Brain microvascular endothelial cell (primary cell): ENCODE results near the gene PGGT1B.
A peak's percentile ranks its signal among the peaks of the same experiment; 100 is the strongest.

Experiments
- DNase-seq: peaks from one replicate; pipeline ENCODE4 v3.0.0-alpha.2; 2020
- H3K27ac ChIP-seq: fragments of 250-450 bp; sonication (Bioruptor Pico); 2 replicates; pipeline ENCODE4 v1.5.1; 2020; ENCODE audit warnings: mild to moderate bottlenecking, moderate library complexity
- H3K27me3 ChIP-seq: fragments of 250-450 bp; sonication (Bioruptor Pico); replicated peaks from 2 replicates; pipeline ENCODE4 v1.5.1; 2020; ENCODE audit warnings: mild to moderate bottlenecking
- H3K36me3 ChIP-seq: fragments of 250-450 bp; sonication (Bioruptor Pico); replicated peaks from 2 replicates; pipeline ENCODE4 v1.5.1; 2020; ENCODE audit warnings: mild to moderate bottlenecking
- H3K4me3 ChIP-seq: 2 replicates; pipeline ENCODE4 v1.5.1; 2011; ENCODE audit warnings: low read depth, mild to moderate bottlenecking, control low read depth, low read length, moderate library complexity
- CTCF ChIP-seq: IDR thresholded peaks from 2 replicates; pipeline ENCODE4 v1.5.1; 2011; ENCODE audit warnings: low read depth, mild to moderate bottlenecking, moderate library complexity, low read length, control low read depth, inconsistent platforms; ENCODE audit errors: missing control alignments
- in situ Hi-C: cut with HindIII; loops from 2 replicates; pipeline ENCODE4 v1.10.0; 2017; ENCODE audit warnings: low sequenced_read_pairs, low pct_ligation_motif_present

The PGGT1B gene

GRCh38 chr5:115262321-115263077 is at the start of gene PGGT1B:
Gene PGGT1B (minus strand): TSS chr5:115262877. CDS start chr5:115262851, 26 bp downstream.
- H3K27ac ChIP-seq: peak within 1 kb of the TSS; percentile 77
- DNase-seq: peak; percentile 55
- no peak for TF ChIP-seq CTCF
- no peaks in the 10 kb centered on the region for H3K36me3 ChIP-seq
- H3K4me3 ChIP-seq: peak within 1 kb of the TSS; percentile 92
- no peaks in the 10 kb centered on the region for H3K27me3 ChIP-seq
- in situ Hi-C loops: no loop called here

- TF ChIP-seq CTCF: peak; percentile 32
- no peak overlapping the region for H3K4me3 ChIP-seq
- no peaks in the 10 kb centered on the region for H3K27me3 ChIP-seq
- no peak overlapping the region for H3K27ac ChIP-seq
- no peak for DNase-seq
- no peaks in the 10 kb centered on the region for H3K36me3 ChIP-seq
- in situ Hi-C loops: no loop called here
These were observed 47.2 kb upstream of the PGGT1B start for GRCh38 chr5:115309751-115310370.

- no peak for TF ChIP-seq CTCF
- in situ Hi-C loops: no loop called here
These were observed 46.1 kb upstream of the PGGT1B start for GRCh38 chr5:115308815-115309214.

DNA sequence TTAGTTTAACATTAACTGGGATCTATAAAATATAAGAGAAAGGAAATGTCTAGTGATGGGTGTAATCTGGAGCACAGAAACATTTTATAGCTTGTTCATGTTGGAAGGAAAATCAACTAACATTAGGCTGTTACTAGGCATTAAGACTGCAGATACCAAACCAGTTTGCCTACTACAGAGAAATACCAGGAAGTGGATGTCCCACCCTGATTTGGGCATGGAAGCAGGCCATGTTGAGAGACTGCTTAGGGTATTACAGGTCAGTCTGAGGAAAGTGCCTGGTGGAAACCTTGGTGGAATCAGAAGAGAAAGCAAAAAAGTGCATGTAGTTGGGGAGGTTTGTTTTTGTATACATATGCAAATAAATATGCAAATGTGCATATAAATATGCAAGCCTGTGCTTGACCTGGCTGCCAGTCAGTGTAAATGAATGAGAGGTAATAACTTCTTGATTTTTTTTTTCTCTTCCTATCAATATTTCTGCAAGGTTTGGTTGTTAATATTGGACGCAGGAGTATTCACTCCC is 43.4 kb upstream of the PGGT1B start:
- Histone ChIP-seq H3K27me3 (no peaks in the 10 kb centered on the region), H3K36me3 (no peaks in the 10 kb centered on the region), H3K27ac (no peak overlapping the region), H3K4me3 (no peak overlapping the region)
- no peak for TF ChIP-seq CTCF
- no peak for DNase-seq
- in situ Hi-C loops: no loop called here

More at GRCh38 chr5:115308815-115309214, 46.1 kb upstream of the PGGT1B start:
- Histone ChIP-seq H3K4me3 (no peak overlapping the region), H3K36me3 (no peaks in the 10 kb centered on the region), H3K27ac (no peak overlapping the region), H3K27me3 (no peaks in the 10 kb centered on the region)
- no peak for DNase-seq

GRCh38 chr5:115304496-115304895 is 41.8 kb upstream of the PGGT1B start:
- DNase-seq: no peak
- Histone ChIP-seq H3K27me3 (no peaks in the 10 kb centered on the region), H3K4me3 (no peak overlapping the region), H3K27ac (no peak overlapping the region), H3K36me3 (no peaks in the 10 kb centered on the region)
- in situ Hi-C loops: no loop called here
- TF ChIP-seq CTCF: no peak
